Hematopoietic multipotent progenitor cell treated with erythropoietin and hydrocortisone succinate and interleukin-3 and kit ligand, for 17 days (in vitro differentiated cells): ENCODE measurements around the gene CAPS2.
"Not testable (repeated sequence)": the region's sequence is repeated elsewhere in the genome, so short reads cannot be mapped to it uniquely, and the experiment has no call there.

Source experiments
- DNase-seq: peaks from one replicate; pipeline ENCODE4 v3.0.0-alpha.2; 2015; ENCODE audit warnings: low spot score

CAPS2 gene

DNA sequence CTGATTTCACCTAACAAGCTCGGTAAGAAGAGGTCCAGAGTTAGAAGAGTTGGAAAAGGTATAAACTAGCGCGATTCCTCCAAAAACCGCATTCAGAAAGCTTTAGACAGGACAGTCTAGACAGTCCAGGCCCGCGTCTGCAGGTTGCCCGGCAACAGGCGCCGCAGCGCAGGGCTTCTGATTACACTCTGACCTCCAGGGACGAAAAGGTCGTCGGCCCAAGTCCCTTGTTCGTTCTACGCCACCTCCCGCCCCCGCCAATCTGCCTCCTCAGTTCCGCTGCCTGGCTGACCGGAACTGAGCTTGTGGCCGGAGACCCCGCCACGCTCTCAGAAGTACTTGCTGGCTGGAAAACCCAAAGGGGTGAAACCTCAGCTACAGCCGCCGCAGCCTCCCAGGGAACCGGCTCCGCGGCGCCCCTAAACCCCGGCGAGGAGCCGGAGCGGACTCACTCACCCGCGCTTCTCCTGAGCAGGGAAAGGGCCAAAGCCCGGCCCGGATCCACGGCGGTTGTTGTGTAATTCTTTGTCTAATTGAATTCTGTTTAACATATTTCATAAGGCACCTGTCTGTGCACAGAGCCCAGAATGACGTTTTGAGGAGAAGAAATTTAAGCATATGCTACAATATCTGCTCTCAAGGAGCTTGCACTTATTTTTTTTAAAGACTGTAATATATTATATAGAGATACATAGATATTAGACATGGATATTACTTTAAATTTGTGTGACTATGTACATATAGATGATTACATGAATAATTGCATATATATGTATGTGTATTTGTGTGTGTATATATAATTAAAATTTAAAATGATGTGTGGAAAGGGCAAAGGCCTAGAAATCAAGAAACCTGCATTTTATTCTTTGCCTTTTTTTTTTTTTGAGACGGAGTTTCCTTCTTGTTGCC is at the start of gene CAPS2:
Gene CAPS2, minus strand, starts transcription at position 407 of the 909 bp plus-strand sequence. CDS start 3,826 bp downstream, outside the sequence.
- peak; percentile 11 for DNase-seq

DNA sequence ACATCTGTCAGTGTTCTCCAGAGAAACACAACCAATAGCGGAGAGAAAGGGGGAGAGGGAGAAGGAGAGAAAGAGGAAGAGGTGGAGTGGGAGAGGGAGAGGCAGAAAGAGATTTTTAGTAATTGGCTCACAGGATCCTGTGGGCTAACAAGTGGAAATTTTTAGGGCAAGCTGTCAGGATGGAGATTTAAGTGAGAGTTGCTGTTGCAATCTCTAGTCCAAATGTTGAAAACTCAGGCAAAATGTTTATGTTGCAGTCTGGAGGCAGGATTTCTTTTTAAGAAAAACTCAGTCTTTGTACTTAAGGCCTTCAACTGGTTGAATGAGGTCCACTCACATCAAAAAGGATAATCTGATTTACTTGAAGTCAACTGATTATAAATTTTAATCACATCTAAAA is 48.2 kb upstream of the CAPS2 start:
- DNase-seq: no peak

DNA sequence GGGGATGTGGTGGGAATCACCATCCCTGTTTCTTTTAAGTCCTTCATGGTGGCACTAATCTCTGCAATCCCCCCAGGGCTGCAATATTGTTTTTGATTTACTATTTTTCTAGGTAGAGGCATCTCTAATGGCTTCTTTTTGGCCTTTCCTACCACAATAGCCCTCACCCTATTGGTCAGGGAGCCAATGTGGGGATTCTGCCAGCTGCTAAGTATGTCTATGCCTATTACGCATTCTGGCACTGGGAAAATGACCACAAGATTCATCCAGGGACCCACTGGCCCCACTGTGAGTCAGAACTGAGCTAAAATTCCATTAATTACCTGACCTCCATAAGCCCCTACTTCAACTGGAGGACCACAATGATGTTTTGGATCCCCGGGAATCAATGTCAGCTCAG is 44.8 kb upstream of the CAPS2 start:
- no peak for DNase-seq

DNA sequence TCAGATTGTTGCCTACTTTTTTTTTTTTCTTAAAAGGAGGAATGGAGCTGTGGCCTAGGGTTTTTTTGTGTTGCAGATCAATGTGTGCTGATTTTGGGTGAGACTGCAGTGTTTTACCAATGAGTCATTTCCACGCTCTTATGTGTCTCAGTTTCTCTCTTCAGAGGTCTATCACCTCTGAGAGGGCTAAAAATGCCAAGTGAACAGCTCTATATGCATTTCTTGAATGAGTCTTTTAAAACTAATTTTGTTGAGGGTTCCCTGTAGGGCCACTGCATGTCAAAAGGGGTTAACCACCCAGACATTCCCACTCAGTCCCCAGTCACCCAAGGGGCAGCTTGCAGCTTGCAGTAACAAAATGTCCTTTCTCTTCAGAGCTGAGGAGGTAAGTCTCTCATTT is 36.5 kb upstream of the CAPS2 start:
- no peak for DNase-seq

DNA sequence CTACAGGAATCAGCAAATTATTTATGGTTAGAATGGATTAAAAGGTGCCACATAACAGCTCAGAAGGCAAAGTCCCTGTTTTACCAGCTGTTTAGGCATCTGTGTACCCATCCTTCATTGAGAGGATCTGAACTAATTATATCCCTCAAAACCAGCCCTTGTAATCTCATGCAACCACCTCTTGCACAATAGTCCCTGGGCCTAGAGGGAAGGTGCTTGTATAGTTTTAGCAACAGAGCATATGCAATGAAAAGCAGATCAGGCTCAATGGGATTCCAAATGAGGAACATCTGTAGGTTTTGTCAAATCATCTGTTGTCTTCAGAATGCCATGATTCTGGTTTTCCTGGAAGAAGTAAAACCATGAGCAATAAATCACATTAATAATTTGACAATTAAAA is 34.8 kb upstream of the CAPS2 start:
- DNase-seq: no peak

DNA sequence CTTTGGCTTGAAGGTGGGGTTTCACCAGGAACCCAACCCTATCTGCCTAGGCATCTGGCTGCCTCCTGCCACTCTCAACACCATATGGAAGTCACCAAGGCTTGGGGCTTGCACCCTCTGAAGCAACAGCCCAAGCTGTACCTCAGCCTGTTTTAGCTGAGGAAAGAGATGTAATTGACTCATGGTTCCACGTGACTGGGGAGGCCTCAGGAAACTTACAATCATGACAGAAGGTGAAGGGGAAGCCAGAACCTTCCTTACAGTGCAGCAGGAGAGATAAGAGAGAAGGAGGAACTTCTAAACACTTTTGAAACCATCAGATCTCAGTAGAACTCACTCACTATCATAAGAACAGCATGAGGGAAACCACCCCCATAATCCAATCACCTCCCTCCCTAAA is 31.3 kb upstream of the CAPS2 start:
- DNase-seq: no peak

DNA sequence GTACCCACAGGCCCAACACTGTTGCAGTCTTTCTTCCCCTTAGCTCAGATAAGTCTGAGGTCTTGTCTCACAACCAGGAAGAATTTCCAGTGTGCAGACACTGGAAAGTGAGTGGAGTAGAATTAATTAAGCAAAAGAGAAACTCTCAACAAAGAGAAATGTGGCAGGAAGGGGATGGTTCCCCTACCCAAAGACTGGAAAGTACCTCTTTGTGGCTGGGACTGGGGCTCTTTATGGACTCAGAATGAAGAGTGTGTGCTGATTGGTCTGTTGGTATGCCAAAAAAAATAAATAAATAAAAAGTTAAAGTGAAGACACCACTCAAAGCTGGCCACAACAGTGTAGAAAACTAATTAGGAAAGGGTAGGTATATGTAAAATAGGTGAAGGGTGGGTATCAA is 30.8 kb upstream of the CAPS2 start:
- no peak for DNase-seq

DNA sequence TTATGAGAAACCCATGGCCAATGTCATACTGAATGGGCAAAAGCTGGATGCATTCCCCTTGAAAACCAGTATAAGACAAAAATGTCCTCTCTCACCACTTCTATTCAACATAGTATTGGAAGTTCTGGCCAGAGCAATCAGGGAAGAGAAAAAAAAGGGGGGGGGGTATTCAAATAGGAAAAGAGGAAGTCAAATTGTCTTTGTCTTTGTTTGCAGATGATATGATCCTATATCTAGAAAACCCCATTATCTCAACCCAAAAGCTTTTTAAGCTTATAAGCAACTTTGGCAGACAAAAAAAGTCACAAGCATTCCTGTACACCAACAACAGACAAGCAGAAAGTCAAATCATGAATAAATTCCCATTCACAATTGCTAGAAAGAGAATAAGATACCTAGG is 23.9 kb upstream of the CAPS2 start:
- no peak for DNase-seq

DNA sequence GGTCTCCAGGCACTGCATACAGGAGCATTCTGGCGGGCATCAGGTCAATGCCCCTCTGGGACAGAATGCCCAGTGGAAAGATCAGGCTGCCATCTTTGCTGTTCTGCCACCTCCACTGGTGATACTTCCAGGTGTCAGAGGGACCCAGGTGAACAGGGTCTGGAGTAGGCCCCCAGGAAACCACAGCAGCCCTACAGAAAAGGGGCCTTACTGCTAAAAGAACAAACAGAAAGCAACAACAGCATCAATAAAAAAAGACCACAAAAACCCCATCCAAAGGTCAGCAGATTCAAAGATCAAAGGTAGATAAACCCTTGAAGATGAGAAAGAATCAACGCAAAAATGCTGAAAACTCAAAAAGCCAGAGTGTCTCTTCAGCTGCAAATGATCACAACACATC is 20.3 kb upstream of the CAPS2 start:
- no peak for DNase-seq

DNA sequence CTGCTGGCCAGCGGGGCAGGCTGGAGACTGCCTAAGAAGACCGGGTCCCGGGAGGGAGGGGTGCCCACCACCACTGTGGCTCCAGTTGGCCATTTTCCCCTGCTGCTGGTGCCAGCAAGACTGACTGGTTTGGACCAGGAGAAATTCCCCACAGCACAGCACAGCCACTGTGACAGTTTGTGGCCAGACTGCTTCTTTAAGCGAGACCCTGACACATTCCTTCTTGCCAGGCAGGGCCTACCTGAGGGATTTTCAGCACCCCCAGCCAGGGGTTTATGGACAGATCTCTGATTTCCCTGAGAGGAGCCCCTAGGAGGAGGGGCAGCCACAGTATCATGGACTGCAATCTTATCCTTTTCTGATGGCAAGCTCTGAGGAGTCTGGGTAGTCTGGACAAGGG is 19.8 kb upstream of the CAPS2 start:
- DNase-seq: no peak

DNA sequence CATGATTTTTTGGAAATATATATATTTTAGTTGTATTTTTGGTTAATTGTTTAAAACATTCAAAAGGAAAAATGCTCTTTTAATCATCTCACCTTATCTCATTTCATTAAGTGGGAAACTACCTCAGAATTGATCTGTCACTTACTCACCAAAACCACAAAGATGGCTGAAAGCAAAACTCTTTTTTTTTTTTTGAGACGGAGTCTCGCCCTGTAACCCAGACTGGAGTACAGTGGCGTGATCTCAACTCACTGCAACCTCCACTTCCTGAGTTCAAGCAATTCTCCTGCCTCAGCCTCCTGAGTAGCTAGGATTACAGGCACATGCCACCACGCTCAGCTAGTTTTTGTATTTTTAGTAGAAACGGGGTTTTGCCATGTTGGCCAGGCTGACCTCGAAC is 16.1 kb upstream of the CAPS2 start:
- DNase-seq: not testable (repeated sequence)

DNA sequence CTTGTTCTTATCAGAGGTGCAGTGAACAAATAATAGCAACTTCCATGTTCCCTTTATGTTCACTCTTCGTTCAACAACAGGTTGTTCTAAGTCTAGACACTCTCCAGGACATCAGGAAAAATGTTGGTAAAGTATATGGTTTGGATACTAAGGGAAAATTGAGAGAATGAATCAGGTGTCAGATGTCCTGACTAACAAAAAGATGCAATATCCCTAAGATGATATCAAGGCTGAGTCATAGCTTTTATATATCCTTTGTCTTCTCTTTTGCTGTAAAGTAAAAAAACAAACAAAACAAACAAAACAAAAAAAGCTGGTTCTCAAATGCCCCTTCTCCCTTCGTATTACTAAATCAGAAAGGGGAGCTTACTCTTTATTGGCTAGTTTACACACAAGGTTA is 15.4 kb upstream of the CAPS2 start:
- no peak for DNase-seq

DNA sequence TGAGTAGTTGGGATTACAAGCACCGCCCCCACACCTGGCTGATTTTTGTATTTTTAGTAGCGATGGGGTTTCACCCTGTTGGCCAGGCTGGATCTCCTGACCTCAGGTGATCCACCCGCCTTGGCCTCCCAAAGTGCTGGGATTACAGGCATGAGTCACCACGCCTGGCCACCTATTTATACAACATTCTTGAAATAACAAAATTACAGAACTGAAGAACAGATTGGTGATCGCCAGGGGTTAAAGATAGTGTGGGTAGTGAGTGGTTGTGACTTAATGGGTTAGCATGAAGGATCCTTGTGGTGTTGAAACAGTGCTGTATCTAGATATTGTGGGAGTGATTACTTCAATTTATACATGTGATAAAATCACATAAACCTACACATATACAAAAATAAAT is 11.7 kb upstream of the CAPS2 start:
- no peak for DNase-seq

DNA sequence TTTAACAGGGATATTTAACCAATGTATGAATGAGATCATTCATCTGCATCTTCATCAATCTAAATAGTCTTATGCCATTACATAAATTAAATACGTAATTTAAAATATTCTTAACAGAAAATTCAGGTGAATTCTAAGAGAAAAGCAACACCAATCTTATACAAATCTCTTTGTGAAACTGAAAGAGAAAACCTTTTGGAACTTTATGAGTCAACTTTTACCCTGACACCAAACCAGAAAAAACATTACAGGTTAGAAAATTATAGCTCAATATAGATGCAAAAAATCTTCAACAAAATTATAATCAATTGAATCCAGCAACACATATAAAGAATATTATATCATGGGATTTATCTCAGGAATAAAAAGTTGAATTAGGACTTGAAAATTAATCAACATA is 7.8 kb upstream of the CAPS2 start:
- no peak for DNase-seq

DNA sequence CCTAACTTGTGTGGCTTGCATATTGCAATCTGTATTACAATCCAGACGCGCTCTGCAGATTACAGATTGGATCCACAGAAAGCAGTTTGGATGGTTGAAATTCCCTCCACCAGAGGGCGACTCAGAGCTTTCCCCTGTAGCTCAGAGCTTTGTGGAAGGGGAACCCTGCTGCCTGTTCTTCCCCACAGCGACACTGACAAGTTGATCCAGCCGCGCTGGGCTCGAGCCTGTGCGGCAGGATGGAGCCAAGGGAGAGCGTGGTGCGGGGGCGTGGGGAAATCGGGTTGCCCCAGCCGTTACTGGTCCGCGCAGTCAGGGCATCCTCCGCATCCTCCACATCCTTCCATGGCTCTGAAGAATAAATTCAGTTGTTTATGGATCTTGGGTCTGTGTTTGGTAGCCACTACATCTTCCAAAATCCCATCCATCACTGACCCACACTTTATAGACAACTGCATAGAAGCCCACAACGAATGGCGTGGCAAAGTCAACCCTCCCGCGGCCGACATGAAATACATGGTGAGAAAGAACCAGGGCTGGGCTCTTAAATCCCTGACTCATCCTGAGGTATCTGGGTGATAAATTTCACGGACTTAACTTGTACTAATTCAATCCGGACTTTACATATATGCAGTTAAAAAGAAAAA is 4.4 kb upstream of the CAPS2 start, which contains the start of gene GLIPR1L1:
Gene GLIPR1L1, plus strand, starts transcription at position 287 of the 647 bp plus-strand sequence. Its CDS starts 59 bp downstream, at position 346.
- peak; percentile 67 for DNase-seq

DNA sequence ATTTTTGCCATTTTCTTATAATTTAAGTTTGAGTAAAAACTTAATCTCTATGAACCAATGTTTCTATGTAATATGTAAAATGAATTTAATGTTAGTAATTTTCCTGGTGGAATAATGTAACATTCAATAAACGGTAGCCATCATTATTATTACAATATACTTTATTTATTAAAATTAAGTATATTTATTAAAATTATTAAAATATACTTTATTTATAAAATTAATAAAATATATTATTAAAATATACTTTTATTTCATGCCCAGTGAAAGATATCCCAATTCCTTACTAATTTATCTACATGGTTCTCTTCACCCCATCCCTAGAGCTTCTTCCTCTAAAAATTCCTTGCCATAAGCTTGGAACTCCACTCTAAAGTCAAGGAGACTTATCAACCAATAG is 2.5 kb downstream of the CAPS2 start:
- no peak for DNase-seq

DNA sequence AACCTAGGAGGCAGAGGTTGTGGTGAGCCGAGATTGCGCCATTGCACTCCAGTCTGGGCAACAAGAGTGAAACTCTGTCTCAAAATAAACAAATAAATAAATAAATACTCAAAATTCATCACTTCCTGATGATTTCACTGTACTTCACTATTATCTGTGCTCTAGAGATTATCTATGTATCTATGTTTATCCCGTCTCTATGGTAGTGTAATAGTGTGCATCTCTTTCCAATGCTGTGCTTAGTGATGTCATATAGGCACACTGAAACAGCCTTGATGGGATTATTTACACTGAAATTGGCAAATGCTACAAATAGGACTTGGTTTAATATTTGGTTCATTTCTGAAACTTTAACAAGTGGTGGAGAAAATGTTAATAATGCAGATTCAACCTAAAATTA is 6.5 kb downstream of the CAPS2 start:
- no peak for DNase-seq

DNA sequence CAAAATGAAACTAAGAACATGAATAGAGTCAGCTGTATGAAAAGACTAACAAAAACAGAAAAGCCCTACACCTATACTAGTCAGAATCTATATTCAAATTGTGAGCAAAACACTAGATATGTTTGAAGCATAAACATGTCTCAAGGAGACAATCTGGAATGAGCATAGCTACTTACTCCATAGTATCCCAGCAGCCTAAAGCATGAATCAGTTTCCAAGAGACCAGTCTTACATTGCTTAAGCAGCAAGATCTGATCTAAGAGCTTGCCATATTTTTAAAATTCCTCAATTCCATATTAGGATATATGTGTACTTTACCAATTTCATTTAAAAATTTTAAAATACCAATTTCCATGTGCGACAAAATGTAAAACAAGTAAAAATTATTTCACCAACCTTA is 7.7 kb downstream of the CAPS2 start:
- no peak for DNase-seq

DNA sequence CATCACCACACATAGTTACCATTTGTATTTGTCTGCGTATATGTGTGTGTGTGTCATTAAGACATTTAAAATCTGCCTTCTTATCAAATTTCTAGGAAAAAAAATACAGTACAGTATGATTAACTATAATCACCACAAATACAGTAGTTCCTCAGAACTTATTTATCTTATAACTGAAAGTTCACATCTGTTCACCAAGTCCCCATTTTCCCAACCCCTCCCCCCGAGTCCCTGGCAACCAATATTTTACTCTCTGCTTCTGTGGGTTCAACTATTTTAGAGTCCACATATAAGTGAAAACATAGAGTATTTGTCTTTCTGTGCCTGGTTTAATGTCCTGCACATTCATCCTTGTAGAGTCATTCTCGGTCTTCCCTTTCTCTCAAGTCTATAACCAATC is 12.3 kb downstream of the CAPS2 start:
- DNase-seq: no peak

DNA sequence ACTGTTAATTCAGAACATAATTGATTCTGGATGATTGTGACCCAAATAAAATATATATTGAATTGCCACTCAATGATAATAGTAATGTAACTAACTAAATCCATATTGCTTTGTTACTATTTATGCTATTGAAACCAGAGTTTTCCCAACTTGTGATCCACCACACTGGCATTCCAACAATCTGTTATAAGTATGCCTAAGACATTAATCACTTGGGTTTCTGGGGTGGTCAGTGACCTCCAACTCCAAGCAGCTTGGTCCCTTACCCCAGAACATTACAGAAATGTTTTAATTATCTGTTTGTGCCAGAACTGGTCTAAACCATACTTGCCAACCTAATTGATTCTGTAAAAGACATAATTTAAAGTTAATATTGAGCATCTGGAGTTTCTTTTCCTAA is 14.6 kb downstream of the CAPS2 start:
- DNase-seq: no peak

DNA sequence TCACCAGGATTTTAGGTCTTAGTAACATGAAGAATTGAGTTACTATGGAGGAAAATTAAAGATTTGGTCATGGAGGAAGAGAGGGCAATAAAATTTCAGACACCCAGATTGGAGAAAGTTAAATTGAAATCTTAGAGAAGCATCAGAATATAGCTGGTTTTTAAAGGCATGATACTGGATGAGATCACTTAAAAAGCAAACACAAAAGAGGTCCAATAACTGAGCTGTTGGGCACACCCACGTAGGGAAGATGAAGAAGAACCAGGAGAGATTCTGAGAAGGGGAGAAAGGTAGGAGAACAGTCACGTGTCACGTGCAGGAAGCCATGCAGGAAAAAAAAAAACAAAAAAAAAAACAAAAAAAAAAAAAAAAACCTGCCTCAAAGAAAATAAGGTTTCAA is 18.8 kb downstream of the CAPS2 start:
- DNase-seq: no peak

DNA sequence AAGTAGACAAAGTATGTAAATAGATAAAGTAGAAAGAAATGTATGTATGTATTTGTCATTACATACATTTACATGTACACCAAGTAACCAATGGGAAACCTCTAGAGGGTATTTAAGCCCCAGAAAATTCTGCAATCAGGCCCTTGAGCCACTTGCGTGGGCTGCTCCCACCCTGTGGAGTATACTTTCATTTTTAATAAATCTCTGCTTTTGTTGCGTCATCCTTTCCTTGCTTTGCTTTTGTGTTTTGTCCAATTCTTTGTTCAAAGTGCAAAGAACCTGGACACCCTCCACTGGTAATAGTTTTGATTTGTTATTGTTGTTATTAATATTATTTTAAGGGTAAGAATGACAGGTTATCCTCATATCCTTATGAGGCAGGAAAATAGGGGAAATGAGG is 21.8 kb downstream of the CAPS2 start:
- DNase-seq: no peak
